Esophagus squamous epithelium (tissue), 5 donors: Measurements from ENCODE around the gene PRMT7. TPM values are rescaled to one million over a fixed set of nuclear protein-coding genes. Genes with fewer than 3 reads are reported as not detected.

Source experiments
- DNase-seq: peaks from one replicate; lab custom pipeline; 2025; lab: John Stamatoyannopoulos, UW
- H3K27ac ChIP-seq, 4 donors: fragments of 200-600 bp; sonication (generic); one replicate each; pipeline ENCODE4 v1.5.1; 2016 to 2019; ENCODE audit warnings: mild to moderate bottlenecking in 1 of 4
- H3K27me3 ChIP-seq, 4 donors: fragments of 200-600 bp; sonication (generic); 1 replicate in 3 of 4; 2 replicates in 1 of 4; pipeline versions ENCODE4 v1.5.1 to v1.6.0; 2017 to 2021; ENCODE audit warnings: antibody characterized with exemption in 1 of 4
- H3K36me3 ChIP-seq, 3 donors: fragments of 200-600 bp; sonication (generic); one replicate each; pipeline ENCODE4 v1.5.1; 2016 to 2019
- H3K4me1 ChIP-seq, 3 donors: fragments of 200-600 bp; sonication (generic); one replicate each; pipeline ENCODE4 v1.5.1; 2017 to 2019
- H3K4me3 ChIP-seq, 4 donors: fragments of 200-600 bp; sonication (generic); 1 replicate in 3 of 4; 2 replicates in 1 of 4; pipeline ENCODE4 v1.5.1; 2016 to 2019; ENCODE audit warnings: mild to moderate bottlenecking in 2 of 4, moderate library complexity in 1 of 4
- H3K9me3 ChIP-seq, 3 donors: fragments of 200-600 bp; sonication (generic); one replicate each; pipeline ENCODE4 v1.5.1; 2016 to 2019
- CTCF ChIP-seq, 6 experiments: fragments of 450-650 bp in 4 of 6; fragments of 200-600 bp in 2 of 6; sonication (generic) in 2 of 6; IDR thresholded peaks; one replicate each; pipeline ENCODE4 v1.5.1; 2016 to 2019; ENCODE audit warnings: antibody characterized with exemption in 6 of 6, mild to moderate bottlenecking in 4 of 6, moderate library complexity in 4 of 6
- POLR2A ChIP-seq, 4 donors: fragments of 450-650 bp; IDR thresholded peaks; one replicate each; pipeline ENCODE4 v1.6.1; 2017; ENCODE audit warnings: antibody characterized with exemption in 4 of 4, mild to moderate bottlenecking in 4 of 4, moderate library complexity in 3 of 4
- WGBS, 2 donors: methylation state at CpG; one replicate each; pipeline ENCODE4 v1.1.5; 2018; 5-methylcytosine and 5-hydroxymethylcytosine counted together
- intact Hi-C: fragments of 100-400 bp; cut with DNase I; formaldehyde crosslinking; loops from one replicate; pipeline ENCODE4 v1.15.0; 2022
- total RNA-seq, 4 donors: library from RNA; depleted of rRNA; stranded (reverse); fragments of >200 nt; gene quantifications; one replicate each; pipeline ENCODE4 v1.1.0, GENCODE V29; 2016
- donor health status: DM: yes; HTN: yes; CAD: no.

Gene PRMT7
- total RNA-seq, 4 donors from 2014 or later = 15.2 to 35.7 (median 21.2) TPM

GRCh38 chr16:68297908-68298307, 12.9 kb upstream of the PRMT7 start:
- Histone ChIP-seq H3K9me3 (no peaks in the 10 kb centered on the region), H3K27me3 (no peaks in the 10 kb centered on the region), H3K27ac (peak overlapping the region in 2 of 4 donors; percentile 69 to 70), H3K4me1 (peaks cover 0 to 30% (median 27%) of the 10 kb centered on the region in 3 donors), H3K4me3 (no peak overlapping the region), H3K36me3 (peaks cover 14 to 100% (median 46%) of the 10 kb centered on the region in 3 donors)
- DNase-seq = no peak
- WGBS, 2 donors = 51 to 62% methylated on average over 3 of the region's 3 CpGs
- intact Hi-C loops = loop anchor here (10.0 kb wide), 1 partner anchor 57 kb away; no protein-coding TSS in a partner anchor
- no peak for TF ChIP-seq POLR2A (IDR thresholded peaks at IDR 0.05)
- no peak for TF ChIP-seq CTCF (IDR thresholded peaks at IDR 0.05)

DNA sequence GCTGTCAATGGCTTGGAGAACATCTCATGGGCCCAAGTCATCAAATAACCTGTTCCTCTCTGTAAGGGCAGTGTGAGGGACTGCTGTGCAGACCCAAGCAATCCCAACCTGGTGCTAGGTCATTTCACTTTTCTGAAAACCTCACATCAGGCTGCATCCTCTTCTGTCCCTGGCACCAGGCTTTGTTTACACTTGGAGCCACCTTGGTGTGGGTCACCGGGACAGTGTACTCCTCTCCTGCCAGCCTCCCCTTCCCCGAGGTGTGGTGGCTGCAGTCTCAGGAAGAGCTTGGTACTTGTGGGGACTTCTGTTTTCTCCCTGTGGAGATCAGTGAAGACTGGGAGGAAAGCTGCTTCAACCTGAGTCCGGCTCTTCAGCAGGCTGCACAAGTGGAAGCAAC, 12.5 kb upstream of the PRMT7 start:
- Histone ChIP-seq H3K27me3 (no peaks in the 10 kb centered on the region), H3K4me1 (peaks cover 0 to 30% (median 27%) of the 10 kb centered on the region in 3 donors), H3K9me3 (no peaks in the 10 kb centered on the region), H3K27ac (peak overlapping the region; percentile 49 to 70 (median 67)), H3K36me3 (peaks cover 14 to 100% (median 50%) of the 10 kb centered on the region in 3 donors), H3K4me3 (no peak overlapping the region)
- WGBS, 2 donors = 84 to 100% methylated on average over 1 to 3 of the region's 3 CpGs
- TF ChIP-seq CTCF (IDR thresholded peaks at IDR 0.05) = no peak
- TF ChIP-seq POLR2A (IDR thresholded peaks at IDR 0.05) = no peak
- no peak for DNase-seq
- intact Hi-C loops = loop anchor here (10.0 kb wide), 1 partner anchor 56 kb away; no protein-coding TSS in a partner anchor

DNA sequence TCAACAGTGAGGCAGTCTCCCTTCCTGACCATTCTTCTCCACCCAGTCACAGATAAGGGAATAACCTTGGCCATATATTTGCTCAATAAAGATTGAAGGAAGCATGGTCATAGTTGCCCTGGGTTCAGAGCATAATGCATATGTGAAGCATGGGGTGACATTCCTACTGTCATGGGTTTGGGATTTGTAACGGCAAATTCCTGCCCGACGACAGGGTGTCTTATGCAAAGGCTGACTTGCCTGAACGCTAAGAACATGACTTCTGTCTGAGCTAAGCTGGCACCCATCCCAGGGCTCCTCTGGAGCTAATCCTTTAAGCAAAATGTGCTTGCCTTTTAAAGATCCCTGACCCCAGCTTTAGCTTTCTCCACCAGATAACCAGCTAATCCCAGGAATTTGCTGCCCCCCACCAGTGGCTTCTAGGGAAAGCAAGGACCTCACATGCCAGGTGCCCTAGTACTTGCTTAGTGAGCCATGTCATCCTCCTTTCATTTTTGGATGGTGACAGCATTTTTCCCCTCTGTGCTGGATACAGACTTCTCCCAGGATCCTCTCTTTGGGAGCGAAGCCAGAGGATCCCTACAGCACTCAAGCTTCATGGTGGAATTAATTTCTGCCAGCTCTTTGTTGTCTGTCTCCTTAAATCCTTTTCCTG, 11.8 kb upstream of the PRMT7 start:
- 22 to 30% methylated on average over 5 of the region's 5 CpGs for WGBS, 2 donors
- Histone ChIP-seq H3K27ac (peak overlapping the region; percentile 49 to 70 (median 67)), H3K9me3 (no peaks in the 10 kb centered on the region), H3K36me3 (peaks cover 14 to 100% (median 51%) of the 10 kb centered on the region in 3 donors), H3K4me3 (no peak overlapping the region), H3K27me3 (no peaks in the 10 kb centered on the region), H3K4me1 (peaks cover 0 to 30% (median 27%) of the 10 kb centered on the region in 3 donors)
- intact Hi-C loops = loop anchor here (10.0 kb wide), 1 partner anchor 56 kb away; no protein-coding TSS in a partner anchor
- TF ChIP-seq POLR2A (IDR thresholded peaks at IDR 0.05) (no peak), CTCF (IDR thresholded peaks at IDR 0.05) (no peak)
- no peak for DNase-seq

DNA sequence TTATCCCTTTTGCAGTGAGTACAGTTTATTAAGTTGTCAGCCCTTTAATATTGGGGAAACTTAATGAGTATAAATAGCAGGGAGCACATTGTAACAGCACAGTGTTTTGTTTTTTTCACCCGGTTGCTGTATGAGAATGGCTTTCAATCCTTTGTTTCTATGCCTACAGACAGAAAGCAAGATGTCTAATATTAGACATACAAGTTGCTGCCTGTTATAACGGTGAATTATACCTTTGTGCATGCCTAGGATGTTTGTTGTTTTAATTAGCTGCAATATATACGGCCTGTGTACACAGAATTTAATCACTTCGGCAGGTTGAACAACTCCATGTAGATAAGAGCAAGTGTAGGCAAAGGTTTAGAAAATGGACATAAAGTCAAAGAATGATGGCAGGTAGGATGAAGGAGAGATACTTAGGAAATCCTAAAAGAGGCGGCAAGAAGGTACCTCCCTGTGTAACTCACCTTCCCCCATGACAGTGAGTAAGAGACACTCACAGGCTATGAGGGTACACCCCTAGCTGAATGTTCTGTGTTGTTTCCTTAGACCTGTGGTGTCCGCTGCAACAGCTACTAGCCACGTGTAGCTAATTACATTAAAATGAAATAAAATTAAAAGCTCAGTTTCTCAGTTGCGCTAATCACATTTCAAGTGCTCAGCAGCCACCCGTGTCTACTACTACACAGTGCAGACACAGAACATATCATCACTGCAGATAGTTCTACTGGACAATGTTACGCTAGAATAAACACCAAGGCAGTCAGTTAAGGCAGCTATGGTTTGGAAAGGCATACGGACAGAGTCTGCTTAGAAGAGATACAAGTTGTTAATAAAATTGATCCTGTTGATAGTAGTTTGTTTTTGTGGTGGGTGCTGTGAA, 11.0 kb upstream of the PRMT7 start:
- WGBS, 2 donors = 52 to 55% methylated on average over 11 of the region's 11 CpGs
- intact Hi-C loops = loop anchor here (10.0 kb wide), 1 partner anchor 55 kb away; no protein-coding TSS in a partner anchor
- peaks cover 14 to 100% (median 51%) of the 10 kb centered on the region in 3 donors for H3K36me3 ChIP-seq
- no peak overlapping the region for H3K4me3 ChIP-seq
- TF ChIP-seq POLR2A (IDR thresholded peaks at IDR 0.05) (no peak), CTCF (IDR thresholded peaks at IDR 0.05) (no peak)
- H3K9me3 ChIP-seq = no peaks in the 10 kb centered on the region
- H3K27ac ChIP-seq = peak overlapping the region; percentile 49 to 70 (median 67)
- no peak for DNase-seq
- H3K27me3 ChIP-seq = no peaks in the 10 kb centered on the region
- H3K4me1 ChIP-seq = peaks cover 0 to 30% (median 27%) of the 10 kb centered on the region in 3 donors
